GM12865 (cell line): ENCODE data around the gene BPIFB2.

Experiments
- DNase-seq: peaks from one replicate; pipeline ENCODE4 v3.0.0; 2010; ENCODE audit warnings: low read depth
- H3K4me3 ChIP-seq: 2 replicates; pipeline ENCODE4 v1.5.1; 2011; ENCODE audit warnings: mild to moderate bottlenecking, low read depth, low read length, control low read depth
- TF ChIP-seq, protein P1 (sequence below): IDR thresholded peaks from 2 replicates; pipeline ENCODE4 v1.5.1; 2011; ENCODE audit warnings: low read length, control low read depth, low read depth, inconsistent platforms; ENCODE audit not compliant: insufficient read depth; ENCODE audit errors: missing control alignments

BPIFB2 gene

DNA sequence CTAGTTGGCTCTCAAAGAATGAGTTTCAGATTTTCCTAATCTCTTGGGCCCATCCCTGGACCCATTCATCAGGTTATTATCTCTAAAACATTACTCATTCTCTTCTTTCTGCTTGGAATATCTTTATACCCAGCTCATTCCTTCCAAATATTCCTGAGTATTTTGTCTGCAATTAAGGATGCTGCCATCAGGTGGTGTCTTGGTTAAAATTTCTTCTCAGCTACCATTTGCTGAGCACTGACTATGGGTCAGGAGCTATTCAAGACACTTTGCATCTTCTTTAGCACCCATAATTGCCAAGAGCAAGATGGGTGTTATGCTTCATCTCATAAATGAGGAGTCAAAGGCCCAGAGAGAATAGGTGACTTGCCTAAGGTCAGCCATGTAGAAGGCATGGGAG lies 11.7 kb upstream of the BPIFB2 start:
- TF ChIP-seq, protein P1, sequence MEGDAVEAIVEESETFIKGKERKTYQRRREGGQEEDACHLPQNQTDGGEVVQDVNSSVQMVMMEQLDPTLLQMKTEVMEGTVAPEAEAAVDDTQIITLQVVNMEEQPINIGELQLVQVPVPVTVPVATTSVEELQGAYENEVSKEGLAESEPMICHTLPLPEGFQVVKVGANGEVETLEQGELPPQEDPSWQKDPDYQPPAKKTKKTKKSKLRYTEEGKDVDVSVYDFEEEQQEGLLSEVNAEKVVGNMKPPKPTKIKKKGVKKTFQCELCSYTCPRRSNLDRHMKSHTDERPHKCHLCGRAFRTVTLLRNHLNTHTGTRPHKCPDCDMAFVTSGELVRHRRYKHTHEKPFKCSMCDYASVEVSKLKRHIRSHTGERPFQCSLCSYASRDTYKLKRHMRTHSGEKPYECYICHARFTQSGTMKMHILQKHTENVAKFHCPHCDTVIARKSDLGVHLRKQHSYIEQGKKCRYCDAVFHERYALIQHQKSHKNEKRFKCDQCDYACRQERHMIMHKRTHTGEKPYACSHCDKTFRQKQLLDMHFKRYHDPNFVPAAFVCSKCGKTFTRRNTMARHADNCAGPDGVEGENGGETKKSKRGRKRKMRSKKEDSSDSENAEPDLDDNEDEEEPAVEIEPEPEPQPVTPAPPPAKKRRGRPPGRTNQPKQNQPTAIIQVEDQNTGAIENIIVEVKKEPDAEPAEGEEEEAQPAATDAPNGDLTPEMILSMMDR = no peak
- no peak overlapping the region for H3K4me3 ChIP-seq
- DNase-seq = no peak

DNA sequence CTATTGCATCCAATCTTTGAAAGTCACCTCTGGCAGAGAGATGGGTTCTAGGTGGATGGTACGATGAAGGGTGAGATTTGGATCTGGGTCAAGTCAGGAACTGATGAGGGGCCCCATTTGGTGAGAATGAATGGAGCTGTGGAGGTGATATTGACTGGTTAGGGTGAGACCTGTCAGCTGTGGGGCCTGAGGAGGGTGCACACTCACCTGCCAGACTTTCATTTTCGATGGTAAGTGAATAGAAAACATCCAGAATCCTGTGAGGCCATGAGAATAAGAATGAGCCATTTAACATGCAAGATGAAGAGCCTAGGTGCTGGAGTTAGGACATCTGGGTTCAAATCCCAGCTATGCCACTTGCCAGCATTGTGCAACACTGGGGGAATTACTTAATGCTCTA lies 10.1 kb upstream of the BPIFB2 start:
- H3K4me3 ChIP-seq = no peak overlapping the region
- DNase-seq = no peak
- TF ChIP-seq, protein P1 = no peak

DNA sequence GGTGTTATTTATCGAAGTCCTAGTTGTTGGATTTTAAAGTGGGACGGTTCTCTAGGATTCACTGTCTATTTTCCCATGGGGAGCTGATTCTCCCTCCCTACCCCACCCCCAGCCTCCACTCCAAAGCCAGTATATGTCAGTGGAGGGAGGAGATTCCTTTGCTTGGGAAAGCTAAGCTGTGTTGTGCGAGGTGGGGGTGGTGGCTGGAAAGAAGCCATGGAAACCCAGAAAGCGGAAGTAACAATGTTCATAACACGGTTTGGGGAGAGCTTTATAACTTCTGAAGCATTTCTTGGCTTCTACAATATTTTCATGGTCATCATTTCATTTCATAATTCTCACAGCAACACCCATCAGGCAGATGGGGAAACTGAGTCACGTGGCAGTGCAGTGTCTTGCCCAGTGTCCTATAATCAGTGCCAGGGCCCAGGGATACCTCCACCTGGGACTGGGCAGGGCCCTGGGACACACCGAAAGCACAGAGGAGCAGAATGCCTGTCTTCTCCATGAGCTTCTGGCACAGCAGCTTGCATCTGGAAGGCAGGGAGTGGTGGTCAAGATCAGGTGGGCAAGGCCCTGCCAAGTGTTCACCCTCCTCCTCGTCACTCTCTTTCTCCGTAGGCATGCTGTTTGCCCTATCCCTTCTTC lies 7.8 kb upstream of the BPIFB2 start:
- H3K4me3 ChIP-seq = no peak overlapping the region
- DNase-seq = no peak
- TF ChIP-seq, protein P1 = no peak

DNA sequence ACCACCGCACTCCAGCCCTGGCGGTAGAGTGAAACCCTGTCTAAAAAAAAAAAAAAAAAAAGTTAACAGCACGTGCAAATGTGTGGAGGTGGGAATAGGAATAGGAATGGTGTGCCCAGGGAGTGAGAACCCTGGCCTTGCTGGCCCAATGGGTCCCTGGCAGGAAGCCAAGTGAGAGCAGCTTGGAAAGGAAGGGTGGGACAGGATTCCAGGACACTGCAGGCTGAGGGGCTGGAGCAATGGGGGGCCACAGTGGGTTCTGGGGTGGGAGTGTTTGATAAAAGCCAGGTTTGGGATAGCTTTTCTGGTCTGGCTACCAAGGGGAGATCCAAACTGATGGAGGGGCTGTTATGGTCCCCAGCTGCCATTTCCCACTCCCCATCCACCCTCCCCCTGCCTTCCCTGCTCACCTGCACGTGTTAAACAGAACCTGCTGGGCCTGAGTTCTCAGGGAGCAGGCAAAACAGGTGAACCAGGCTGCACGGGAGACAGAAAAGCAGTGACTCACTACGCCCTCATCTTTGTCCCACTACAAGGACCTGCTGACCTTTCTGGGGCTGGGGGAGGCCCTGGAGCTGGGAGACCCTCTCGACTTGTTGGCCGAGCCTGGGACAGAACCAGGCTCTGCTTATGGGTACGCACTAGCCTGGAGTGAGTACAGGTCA lies 6.6 kb upstream of the BPIFB2 start:
- H3K4me3 ChIP-seq = no peak overlapping the region

DNA sequence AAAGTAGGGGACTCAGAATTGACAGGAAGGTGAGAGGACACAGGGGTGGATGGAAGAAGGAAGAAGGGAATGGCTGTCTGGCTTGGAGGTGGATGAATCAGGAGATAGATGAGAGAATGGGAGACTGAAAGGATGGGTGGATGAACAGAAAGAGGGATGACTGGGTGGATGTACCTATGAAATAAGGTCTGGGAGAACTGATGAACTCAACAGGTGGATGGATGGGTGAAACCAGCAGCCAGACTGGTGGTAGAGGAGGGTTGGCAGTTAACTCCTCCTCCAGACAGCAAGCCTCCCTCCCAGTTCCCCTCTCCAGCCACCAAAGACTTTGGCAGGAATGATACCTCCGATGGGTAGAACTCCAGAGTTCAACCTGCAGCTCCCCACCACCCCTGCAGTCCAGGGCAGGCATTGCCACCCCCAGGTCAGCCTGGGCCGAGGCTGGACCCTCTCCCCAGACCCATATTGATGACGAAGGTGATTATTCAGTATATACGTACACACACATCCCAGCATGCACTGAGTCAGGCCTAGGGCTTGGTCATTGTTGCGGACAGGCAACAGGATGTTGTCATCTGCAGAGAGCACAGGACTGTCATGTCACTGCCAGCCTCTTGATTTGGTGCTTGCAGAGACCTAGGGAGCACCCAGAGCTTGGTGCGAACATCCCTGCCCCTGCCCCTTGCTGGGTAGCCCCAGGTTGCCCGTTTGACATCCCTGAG lies 5.3 kb upstream of the BPIFB2 start:
- TF ChIP-seq, protein P1 = no peak
- DNase-seq = no peak
- H3K4me3 ChIP-seq = no peak overlapping the region

More for the DNA sequence above, 6.6 kb upstream of the BPIFB2 start:
- TF ChIP-seq, protein P1 = no peak
- DNase-seq = no peak

DNA sequence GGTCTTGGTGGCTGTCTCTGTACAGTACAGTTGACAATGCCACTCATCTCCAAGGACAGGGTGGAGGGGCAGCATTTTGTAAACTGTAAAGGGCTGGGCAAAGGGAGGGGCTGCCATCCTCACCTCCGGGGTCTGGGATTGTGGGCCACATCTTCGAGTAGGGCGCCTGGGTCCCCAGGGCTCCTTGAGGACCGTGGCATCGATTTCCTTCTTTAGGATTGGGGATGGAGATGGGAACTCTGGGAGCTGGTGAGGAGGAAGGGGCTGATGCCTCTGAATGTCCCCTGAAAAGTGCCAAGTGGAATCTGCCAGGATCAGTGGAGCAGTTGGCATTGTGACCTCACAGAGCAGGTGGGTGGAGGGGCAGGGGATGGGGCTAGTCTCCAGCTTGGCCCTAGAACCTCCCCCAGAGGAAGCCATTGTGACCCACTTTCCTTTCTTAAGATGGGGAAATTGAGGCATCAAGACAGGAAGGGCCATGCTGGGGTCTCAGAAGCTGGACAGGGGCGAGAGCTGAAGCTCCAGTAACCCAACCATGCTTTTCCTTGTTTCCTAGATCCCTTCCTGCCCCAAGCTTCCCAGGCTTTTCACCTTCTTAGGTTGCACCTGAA lies 3.3 kb upstream of the BPIFB2 start, which contains the start of gene SUN5:
TSS of gene SUN5 (minus strand) at position 293 of the 611 bp plus-strand sequence. CDS start at position 200, 93 bp downstream.
- DNase-seq = no peak
- H3K4me3 ChIP-seq = no peak within 1 kb of the TSS
- TF ChIP-seq, protein P1 = no peak
